Keratinocyte (primary cell): ENCODE measurements around the gene CCNK.

ENCODE experiments used
- EZH2 ChIP-seq: IDR thresholded peaks from one replicate; pipeline ENCODE4 v1.6.1; 2012; ENCODE audit warnings: inconsistent platforms, mild to moderate bottlenecking, low read length, moderate library complexity
- TF ChIP-seq, protein P1 (sequence below), 3 experiments: IDR thresholded peaks in 1 of 3; conservative IDR thresholded peaks in 1 of 3; optimal IDR thresholded peaks in 1 of 3; 2 replicates in 2 of 3; 3 replicates in 1 of 3; pipeline versions ENCODE3 to v1.5.1; 2011; ENCODE audit warnings: low read length in 3 of 3, mild to moderate bottlenecking in 3 of 3, moderate library complexity in 2 of 3, control low read depth in 1 of 3, inconsistent platforms in 1 of 3; ENCODE audit not compliant: insufficient read depth in 2 of 3; ENCODE audit errors: extremely low read depth in 1 of 3

DNA sequence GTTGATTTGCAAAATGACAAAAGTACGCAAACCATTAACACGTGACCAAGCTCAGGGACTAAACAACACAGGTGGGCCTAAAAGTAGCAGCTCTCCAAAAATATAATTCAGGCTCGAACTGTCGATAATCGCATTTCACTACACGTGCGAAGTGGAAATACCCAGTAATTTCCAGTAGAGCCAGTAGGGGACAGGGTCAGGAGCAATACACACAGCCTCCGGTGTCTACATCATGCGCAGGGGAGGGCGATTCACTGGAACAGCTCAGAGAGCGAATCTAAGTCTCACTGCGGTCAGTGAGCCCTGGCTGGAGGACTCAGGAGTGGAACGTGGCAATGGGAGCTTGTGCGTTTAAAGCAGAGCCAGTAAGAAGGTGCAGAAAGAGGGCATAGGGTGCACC is 40.9 kb upstream of the CCNK start:
- TF ChIP-seq, protein P1, sequence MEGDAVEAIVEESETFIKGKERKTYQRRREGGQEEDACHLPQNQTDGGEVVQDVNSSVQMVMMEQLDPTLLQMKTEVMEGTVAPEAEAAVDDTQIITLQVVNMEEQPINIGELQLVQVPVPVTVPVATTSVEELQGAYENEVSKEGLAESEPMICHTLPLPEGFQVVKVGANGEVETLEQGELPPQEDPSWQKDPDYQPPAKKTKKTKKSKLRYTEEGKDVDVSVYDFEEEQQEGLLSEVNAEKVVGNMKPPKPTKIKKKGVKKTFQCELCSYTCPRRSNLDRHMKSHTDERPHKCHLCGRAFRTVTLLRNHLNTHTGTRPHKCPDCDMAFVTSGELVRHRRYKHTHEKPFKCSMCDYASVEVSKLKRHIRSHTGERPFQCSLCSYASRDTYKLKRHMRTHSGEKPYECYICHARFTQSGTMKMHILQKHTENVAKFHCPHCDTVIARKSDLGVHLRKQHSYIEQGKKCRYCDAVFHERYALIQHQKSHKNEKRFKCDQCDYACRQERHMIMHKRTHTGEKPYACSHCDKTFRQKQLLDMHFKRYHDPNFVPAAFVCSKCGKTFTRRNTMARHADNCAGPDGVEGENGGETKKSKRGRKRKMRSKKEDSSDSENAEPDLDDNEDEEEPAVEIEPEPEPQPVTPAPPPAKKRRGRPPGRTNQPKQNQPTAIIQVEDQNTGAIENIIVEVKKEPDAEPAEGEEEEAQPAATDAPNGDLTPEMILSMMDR (optimal IDR thresholded peaks at IDR 0.05 in 1 of 3, IDR thresholded peaks at IDR 0.05 in 1 of 3, conservative IDR thresholded peaks at IDR 0.05 in 1 of 3; ENCODE audit: extremely low read depth in 1 of 3, insufficient read depth in 2 of 3, low read length in 3 of 3), result no peak
- TF ChIP-seq EZH2, result no peak
